GM18508 (cell line): Measurements from ENCODE around the gene SYT5.

Experiments
- ATAC-seq: cut with Tn5 transposase; IDR thresholded peaks from one replicate; pipeline ENCODE4 v1.9.1; 2021; ENCODE audit warnings: moderate number of reproducible peaks; ENCODE audit not compliant: insufficient read depth, unreplicated experiment

Gene SYT5

DNA sequence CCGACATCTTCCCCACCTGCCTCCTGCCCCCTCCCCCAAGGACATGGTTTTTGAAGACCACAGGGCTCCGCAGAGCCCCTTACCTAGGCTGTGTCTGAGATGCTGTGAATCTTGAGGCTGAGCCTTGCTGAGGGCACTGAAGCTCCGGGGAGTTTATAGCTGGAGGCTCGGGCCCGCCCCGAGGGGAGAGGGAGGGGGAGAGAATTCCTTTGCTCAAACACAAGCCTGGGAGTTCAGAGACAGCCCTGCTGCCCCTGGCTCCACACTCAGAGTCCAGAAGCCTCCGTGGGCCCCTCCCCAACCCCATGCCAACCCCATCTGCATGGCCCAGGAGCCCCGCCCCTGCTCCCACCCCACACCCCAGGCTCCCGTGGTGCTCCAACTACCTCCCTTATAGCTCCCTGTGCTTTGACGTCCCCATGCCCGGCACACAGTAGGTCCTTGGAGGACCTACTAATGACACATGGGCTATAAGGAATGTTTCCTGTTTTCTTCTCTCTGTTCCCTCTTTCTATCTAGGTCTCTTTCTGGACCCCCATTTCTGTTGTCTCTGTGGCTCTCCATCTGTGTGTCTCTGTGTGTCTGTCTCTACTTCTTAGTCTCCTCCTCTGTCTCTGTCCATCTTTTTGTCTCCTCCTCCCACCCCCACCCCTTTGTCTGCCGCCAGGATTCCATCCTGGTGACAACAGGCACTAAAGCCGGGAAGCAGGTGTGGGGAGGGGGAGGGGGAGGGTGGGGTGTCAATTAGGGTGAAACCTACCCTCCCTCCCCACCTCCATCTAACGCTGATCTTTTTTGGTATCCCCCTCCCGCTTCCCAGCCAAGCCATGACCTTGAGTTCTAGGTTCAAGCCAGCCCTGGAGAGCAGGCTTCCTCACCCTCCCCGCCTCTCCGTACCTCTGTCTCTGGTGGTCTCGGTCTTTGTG lies 30.7 kb downstream of the SYT5 start, which contains the start of gene TNNT1:
TNNT1 (minus strand) TSS at position 129 of the 926 bp plus-strand sequence. CDS start 2,049 bp downstream, outside the sequence.
- ATAC-seq: no peak

DNA sequence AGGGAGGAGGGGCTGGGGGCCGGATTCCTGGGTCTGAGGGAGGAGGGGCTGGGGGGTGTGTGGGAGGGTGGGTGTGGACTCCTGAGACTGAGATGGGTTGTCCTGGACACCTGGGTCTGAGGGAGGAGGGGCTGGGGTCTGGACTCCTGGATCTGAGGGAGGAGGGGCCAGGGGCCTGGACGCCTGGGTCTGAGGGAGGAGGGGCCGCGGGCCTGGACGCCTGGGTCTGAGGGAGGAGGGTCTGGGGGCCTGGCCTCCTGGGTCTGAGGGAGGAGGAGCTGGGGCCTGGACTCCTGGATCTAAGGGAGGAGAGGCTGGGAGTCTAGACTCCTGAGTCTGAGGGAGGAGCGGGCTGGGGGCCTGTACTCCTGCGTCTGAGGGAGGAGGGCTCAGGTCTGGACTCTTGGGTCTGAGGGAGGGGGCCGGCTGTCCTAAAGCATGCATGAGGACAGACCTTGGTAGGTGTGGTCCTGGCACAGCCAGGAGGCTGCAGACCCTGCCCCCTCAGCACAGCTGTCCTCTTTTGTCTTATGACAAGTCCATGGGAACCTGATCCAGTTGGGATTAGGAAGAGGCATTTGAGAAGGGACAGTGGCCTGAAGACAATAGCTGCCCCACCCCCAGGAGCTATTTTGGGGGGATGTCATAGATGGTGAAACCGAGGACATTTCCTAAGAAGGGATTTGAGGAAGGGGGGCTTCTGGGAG lies 32.4 kb downstream of the SYT5 start:
- ATAC-seq: no peak

DNA sequence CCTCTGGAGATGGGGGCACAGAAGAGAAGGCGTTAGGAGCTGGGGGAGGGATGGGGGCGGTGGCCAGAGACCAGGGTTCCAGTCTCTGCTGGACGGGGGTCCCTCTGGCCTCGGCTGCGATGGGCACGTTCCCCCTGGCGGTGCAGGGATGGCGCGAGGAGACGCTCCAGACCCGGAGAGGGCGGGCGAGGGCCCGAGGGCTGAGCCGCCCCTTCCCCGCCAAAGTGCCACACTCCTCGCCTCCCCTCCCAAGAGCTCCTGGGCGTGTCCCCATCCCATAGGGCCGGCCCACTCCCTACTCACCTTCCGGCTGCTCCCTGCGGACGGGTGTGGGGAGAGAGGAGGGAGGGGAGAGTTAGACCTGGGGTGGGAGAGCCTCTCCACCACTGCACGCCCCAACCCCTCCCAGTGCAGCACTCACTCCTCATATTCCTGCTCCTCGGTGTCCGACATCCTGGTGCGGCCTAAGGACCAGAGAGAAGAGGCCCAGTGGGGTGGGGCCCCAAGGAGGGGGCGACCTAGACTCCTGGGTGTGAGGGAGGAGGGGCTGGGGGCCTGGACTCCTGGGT lies 33.3 kb downstream of the SYT5 start:
- no peak for ATAC-seq

- no peak for ATAC-seq
Observed at GRCh38 chr19:55146078-55146704, 33.9 kb downstream of the SYT5 start.

DNA sequence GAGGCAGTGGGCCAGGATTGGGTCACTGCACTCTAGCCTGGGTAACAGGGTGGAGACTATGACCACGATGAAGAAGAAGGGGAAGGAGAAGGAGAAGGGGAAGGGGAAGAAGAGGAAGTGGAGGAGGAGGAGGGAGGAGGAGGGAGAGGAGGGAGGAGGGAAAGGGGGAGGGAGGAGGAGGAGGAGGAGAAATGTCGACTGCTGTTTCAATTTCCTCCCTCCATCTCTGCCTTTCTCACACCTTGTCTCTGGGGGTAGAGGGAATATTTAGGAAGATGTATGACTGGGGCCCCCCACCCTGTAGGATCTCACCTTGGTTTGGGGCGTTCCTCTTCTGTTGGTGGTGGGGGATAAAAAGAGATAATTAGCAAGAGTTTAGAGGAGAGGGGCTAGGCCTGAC lies 34.9 kb downstream of the SYT5 start:
- ATAC-seq: no peak

- ATAC-seq: no peak
Observed at GRCh38 chr19:55141696-55142095, 38.4 kb downstream of the SYT5 start.

- ATAC-seq: no peak
Observed at GRCh38 chr19:55137915-55138314, 42.2 kb downstream of the SYT5 start.

- no peak for ATAC-seq
Observed at GRCh38 chr19:55136399-55137102, 43.5 kb downstream of the SYT5 start.

- no peak for ATAC-seq
Observed at GRCh38 chr19:55134736-55135135, 45.4 kb downstream of the SYT5 start.

- no peak for ATAC-seq
Observed at GRCh38 chr19:55133639-55134444, 46.2 kb downstream of the SYT5 start.

- ATAC-seq: no peak
Observed at GRCh38 chr19:55132453-55133129, 47.5 kb downstream of the SYT5 start.

DNA sequence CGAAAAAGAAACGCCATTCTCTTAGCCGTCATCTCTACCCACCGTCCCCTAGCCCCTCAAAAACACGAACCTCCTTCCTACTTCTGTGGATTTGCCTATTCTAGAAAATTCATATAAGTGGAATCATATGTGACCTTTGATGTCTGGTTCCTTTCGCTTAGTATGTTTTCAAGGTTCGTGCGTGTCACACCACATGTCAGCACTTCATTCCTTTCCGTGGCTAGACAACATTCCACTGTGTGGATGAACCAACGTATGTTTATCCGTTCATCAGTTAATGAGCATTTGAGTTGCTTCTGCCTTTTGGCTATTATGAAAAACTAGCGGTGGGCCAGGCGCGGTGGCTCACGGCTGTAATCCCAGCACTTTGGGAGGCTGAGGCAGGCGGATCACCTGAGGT lies 48.7 kb downstream of the SYT5 start:
- ATAC-seq: no peak
